DND-41 (cell line): ENCODE measurements around the gene POLD1.

Experiments
- EZH2 ChIP-seq: IDR thresholded peaks from 3 replicates; pipeline ENCODE4 v1.6.1; 2012; ENCODE audit warnings: borderline replicate concordance, low read depth, mild to moderate bottlenecking, moderate library complexity, low read length, inconsistent platforms; ENCODE audit not compliant: severe bottlenecking
- TF ChIP-seq, protein P1 (sequence below): IDR thresholded peaks from 2 replicates; pipeline ENCODE4 v1.5.1; 2012; ENCODE audit warnings: borderline replicate concordance, low read length, moderate library complexity, mild to moderate bottlenecking; ENCODE audit not compliant: poor library complexity, severe bottlenecking; ENCODE audit errors: extremely low read depth

DNA sequence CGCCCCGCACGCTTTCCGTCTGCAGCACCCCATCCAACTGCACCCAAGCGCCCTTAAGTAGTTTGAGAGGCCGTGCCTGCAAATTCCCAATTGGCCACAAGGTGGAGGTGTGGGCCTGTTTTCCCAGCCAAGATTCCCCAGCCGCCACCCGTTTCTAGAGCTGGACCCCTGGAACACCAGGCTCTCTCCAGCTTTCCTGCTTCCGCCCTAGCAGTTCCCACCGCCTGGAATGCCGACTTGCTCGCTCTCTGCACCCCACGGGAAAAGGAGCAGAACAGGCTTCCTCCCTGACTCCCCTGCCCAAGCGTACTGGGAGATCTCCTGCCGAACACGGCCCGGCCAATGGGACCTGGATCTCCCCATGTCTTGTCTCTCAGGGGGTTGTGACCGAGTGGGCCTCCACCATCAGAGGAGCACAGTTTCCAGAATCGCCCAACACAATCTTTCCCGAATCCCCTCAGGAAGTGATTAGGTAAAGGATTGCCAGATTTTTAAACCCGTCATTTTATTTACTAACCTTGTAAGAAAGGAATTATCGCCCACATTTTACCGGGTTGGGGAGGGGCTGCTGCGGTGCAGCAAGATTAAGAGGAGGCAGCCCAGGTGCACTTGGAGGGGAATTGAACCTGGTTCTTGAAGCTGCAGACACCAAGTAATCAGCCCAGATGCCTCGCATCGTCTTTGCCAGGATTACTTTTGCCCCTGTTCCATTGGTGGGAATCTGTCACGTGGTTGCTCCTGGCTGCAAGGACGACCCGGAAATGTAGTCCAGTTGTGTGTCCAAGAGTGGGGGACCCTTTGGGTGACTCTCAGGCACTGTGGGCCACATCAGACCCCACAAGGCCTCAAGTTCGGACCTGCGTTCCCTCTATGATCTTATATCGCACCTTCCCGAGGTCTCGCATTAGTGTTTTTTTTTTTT, 15.2 kb upstream of the POLD1 start:
- TF ChIP-seq, protein P1, sequence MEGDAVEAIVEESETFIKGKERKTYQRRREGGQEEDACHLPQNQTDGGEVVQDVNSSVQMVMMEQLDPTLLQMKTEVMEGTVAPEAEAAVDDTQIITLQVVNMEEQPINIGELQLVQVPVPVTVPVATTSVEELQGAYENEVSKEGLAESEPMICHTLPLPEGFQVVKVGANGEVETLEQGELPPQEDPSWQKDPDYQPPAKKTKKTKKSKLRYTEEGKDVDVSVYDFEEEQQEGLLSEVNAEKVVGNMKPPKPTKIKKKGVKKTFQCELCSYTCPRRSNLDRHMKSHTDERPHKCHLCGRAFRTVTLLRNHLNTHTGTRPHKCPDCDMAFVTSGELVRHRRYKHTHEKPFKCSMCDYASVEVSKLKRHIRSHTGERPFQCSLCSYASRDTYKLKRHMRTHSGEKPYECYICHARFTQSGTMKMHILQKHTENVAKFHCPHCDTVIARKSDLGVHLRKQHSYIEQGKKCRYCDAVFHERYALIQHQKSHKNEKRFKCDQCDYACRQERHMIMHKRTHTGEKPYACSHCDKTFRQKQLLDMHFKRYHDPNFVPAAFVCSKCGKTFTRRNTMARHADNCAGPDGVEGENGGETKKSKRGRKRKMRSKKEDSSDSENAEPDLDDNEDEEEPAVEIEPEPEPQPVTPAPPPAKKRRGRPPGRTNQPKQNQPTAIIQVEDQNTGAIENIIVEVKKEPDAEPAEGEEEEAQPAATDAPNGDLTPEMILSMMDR, result peak; percentile 86
- TF ChIP-seq EZH2, result no peak
